GM10266 (cell line): ENCODE measurements around the gene CACNA1A.
"Not testable (repeated sequence)": the region's sequence is repeated elsewhere in the genome, so short reads cannot be mapped to it uniquely, and the experiment has no call there.

Experiments used
- DNase-seq: peaks from one replicate; pipeline ENCODE4 v3.0.0; 2012; ENCODE audit errors: extremely low spot score
- TF ChIP-seq, protein P1 (sequence below): IDR thresholded peaks from 2 replicates; pipeline ENCODE4 v1.5.1; 2012; ENCODE audit warnings: mild to moderate bottlenecking, low read depth; ENCODE audit not compliant: control insufficient read depth, insufficient read depth; ENCODE audit errors: missing control alignments

Gene CACNA1A

DNA sequence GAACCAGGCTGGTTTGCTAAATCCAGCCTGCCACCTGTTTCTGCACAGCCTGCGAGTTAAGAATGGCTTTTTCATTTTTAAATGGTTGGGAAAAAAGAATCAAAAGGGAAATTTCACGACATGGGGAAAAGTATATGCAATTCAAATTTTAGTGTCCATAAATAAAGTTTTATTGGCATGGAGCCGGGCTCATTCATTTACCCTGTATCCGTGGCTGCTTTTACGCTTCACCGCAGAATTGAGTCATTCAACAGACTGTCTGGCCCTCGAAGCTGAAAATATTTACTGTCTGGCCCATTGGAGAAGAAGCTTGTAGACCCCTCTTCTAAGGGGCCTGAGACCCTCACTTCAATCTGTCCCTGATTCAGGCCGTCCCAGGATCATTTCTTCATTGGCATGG lies 329.9 kb downstream of the CACNA1A start:
- no peak for DNase-seq
- TF ChIP-seq, protein P1, sequence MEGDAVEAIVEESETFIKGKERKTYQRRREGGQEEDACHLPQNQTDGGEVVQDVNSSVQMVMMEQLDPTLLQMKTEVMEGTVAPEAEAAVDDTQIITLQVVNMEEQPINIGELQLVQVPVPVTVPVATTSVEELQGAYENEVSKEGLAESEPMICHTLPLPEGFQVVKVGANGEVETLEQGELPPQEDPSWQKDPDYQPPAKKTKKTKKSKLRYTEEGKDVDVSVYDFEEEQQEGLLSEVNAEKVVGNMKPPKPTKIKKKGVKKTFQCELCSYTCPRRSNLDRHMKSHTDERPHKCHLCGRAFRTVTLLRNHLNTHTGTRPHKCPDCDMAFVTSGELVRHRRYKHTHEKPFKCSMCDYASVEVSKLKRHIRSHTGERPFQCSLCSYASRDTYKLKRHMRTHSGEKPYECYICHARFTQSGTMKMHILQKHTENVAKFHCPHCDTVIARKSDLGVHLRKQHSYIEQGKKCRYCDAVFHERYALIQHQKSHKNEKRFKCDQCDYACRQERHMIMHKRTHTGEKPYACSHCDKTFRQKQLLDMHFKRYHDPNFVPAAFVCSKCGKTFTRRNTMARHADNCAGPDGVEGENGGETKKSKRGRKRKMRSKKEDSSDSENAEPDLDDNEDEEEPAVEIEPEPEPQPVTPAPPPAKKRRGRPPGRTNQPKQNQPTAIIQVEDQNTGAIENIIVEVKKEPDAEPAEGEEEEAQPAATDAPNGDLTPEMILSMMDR, result no peak

DNA sequence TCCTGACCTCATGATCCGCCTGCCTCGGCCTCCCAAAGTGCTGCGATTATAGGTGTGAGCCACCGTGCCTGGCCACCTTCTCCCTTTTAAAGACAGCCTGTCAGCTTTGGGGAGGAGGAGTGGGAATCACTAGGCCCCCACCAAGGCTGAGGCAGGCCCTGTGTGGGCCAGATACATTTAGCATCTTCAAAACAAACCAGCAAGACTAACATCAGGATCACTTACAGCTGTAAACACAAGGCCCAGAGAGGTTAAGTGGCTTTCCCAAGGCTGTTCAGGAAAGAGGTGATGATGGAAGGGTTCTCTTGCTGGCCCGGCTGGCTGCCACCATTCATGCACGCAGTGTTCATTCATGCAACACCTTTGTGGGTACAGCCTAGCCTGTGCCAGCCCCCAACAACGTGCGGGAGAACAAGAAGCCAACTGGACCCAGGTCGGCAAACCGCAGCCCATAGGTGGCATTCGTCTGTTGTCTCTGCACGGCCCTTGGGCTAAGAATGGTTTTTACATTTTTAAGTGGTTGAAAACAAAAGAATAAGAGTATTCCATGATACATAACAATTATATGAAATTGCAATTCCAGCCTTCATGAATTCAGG lies 333.0 kb downstream of the CACNA1A start:
- no peak for DNase-seq
- TF ChIP-seq, protein P1, result no peak

DNA sequence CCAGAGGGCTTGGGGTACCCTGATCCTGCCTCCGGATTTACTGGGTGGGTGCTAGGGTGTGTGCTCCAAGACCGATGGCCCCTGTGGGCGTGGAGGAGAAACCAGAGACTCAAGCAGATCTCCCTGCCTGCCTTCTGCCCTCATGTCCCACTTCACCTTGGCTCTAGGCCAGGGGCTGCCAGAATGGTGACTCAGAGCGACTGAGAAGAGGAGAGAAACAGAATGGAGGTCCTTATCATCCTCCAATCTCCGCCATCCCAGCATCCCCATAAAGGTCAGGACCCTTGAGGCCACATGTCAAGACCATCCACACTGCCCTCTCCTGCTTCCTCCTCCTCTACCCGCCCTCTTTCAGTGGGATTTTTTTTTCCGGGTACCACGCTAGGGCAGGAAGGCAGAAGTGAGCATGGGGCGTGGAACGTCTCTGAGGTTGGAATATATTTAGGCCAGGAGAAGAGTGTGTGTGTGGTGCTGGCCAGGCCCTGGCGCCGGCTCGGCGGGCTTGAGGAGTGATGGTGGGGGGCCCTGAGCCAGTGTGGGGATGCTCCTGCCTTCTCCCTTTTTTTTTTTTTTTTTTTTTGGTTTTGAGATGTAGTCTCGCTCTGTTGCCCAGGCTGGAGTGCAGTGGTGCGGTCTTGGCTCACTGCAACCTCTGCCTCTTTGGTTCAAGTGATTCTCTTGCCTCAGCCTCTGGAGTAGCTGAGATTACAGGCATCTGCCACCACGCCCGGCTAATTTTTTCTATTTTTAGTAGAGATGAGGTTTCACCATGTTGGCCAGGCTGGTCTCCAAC lies 333.7 kb downstream of the CACNA1A start:
- TF ChIP-seq, protein P1, result no peak
- DNase-seq, result no peak

DNA sequence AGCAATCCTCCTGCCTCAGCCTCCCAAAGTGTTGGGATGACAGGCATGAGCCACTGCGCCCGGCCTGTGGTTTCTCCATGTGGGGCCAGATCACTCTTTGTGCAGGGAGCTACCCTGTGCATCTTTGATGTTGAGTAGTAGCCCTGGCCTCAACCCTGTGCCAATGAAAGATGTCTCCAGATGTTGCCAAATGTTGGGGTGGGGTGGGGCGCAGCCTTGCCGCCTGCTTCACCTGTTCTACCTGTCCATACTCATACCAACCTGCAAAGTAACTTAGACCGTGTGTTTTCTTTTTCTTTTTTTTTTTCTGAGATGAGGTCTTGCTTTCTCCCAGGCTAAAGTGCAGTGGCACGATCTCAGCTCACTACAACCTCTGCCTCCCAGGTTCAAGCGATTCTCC lies 335.1 kb downstream of the CACNA1A start:
- DNase-seq, result no peak

DNA sequence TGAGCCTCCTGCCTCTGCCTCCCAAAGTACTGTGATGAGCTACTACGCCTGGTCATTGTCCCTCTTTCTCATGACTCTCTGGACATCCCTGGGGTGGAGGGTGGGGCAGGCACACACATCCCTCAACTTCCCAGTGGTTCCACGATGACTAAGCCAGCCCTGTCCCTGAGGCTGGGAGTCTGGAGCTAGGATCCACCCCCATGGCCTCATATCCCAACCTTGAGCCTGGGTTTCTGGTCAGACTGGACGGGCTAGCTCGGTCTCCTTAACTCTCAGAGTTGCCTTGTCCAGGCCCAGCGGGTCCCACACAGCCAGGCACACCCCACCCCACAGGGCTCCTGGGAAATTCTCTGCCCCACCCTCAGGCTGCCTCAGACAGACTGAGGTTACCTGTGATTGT lies 336.5 kb downstream of the CACNA1A start:
- TF ChIP-seq, protein P1, result no peak
- DNase-seq, result no peak

More for the DNA sequence above, 335.1 kb downstream of the CACNA1A start:
- TF ChIP-seq, protein P1, result no peak

DNA sequence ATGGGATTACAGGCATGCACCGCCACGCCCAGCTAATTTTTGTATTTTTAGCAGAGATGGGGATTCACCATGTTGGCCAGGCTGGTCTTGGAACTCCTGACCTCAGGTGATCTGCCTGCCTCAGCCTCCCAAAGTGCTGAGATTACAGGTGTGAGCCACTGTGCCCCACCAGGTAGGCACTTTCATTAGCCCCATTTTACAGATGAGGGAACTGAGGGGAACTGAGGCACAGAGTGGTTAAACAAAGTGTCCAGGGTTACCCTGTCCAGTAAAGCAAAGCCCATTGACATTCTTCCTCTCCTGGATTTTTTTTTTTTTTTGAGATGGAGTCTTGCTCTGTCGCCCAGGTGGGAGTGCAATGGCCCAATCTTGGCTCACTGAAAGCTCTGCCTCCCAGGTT lies 340.1 kb downstream of the CACNA1A start:
- DNase-seq, result not testable (repeated sequence)

DNA sequence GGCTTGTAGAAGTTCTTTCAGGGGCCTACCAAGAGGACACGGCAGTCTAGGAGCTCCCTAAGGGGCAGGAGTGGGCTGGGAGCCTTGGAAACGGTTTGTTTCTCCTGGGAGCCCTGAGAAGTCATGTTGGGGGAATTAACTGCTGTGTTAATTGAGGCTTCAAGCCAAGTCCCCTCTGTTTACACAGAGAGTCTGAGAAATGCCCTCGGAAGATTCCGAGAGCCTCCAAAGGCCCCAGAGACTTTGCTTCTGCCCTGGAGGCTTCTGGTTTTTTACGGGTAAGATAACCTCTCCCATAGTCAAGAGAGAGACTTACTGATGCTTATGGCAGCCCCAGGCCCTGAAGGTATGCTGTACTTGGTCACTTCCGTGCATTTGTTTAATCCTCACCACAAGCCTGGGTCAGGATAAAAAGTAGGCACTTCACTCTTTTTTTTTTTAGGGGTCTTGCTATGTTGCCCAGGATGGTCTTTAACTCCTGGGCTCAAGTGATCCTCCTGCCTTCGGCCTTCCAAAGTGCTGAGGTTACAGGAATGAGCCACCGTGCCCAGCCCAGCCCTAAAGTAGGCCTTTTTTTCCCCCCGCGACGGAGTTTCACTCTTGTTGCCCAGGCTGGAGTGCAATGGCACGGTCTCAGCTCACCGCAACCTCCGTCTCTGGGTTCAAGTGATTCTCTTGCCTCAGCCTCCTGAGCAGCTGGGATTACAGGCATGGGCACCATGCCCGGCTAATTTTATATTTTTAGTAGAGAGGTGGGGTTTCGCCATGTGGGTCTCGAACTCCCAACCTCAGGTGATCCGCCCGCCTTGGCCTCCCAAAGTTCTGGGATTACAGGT lies 340.9 kb downstream of the CACNA1A start:
- TF ChIP-seq, protein P1, result no peak
- no peak for DNase-seq
